Kidney (tissue), 14 donors: ENCODE measurements around the gene SAXO2. TPM values are rescaled to one million over a fixed set of nuclear protein-coding genes. Genes with fewer than 3 reads are reported as not detected.
"Not testable (repeated sequence)": the region's sequence is repeated elsewhere in the genome, so short reads cannot be mapped to it uniquely, and the experiment has no call there.

Experiments used
- DNase-seq, 5 donors: peaks; one replicate each; pipeline ENCODE4 v3.0.0-alpha.2; 2013 to 2020
- FAIRE-seq: peaks from 2 replicates; lab custom pipeline; 2012; peaks lifted over from hg19 to GRCh38; lab: Jason Lieb, UNC
- H3K27ac ChIP-seq, 2 donors: one replicate each; pipeline ENCODE4 v1.7.0; 2013; ENCODE audit warnings: low read depth in 2 of 2, low read length in 2 of 2, inconsistent platforms in 1 of 2
- H3K27me3 ChIP-seq: one replicate; pipeline ENCODE4 v1.7.1; 2013; ENCODE audit warnings: low read length, inconsistent platforms; ENCODE audit not compliant: control insufficient read depth, insufficient read depth
- H3K36me3 ChIP-seq, 3 donors: one replicate each; pipeline versions ENCODE4 v1.7.0 to v1.7.1; 2013; ENCODE audit warnings: low read length in 3 of 3, control low read depth in 1 of 3, inconsistent platforms in 1 of 3; ENCODE audit not compliant: insufficient read depth in 3 of 3, control insufficient read depth in 2 of 3
- H3K4me1 ChIP-seq, 3 donors: one replicate each; pipeline versions ENCODE4 v1.7.0 to v1.7.1; 2013; ENCODE audit warnings: low read length in 3 of 3, inconsistent platforms in 1 of 3, low read depth in 1 of 3; ENCODE audit not compliant: control insufficient read depth in 2 of 3, insufficient read depth in 2 of 3
- H3K4me3 ChIP-seq, 3 donors: one replicate each; pipeline versions ENCODE4 v1.7.0 to v1.8.1; 2013; ENCODE audit warnings: low read length in 3 of 3, control low read depth in 1 of 3, inconsistent platforms in 1 of 3
- H3K9ac ChIP-seq, 3 donors: one replicate each; pipeline versions ENCODE4 v1.7.0 to v1.7.1; 2013; ENCODE audit warnings: low read length in 3 of 3, control low read depth in 1 of 3, inconsistent platforms in 1 of 3
- H3K9me3 ChIP-seq, 3 donors: one replicate each; pipeline versions ENCODE4 v1.7.0 to v1.7.1; 2013; ENCODE audit warnings: low read length in 3 of 3, control low read depth in 1 of 3, inconsistent platforms in 1 of 3; ENCODE audit not compliant: control insufficient read depth in 2 of 3, insufficient read depth in 1 of 3
- intact Hi-C: fragments of 100-400 bp; cut with DNase I; formaldehyde crosslinking; loops from one replicate; pipeline ENCODE4 v1.11.1; 2022
- polyA plus RNA-seq: library from polyadenylated mRNA; stranded (reverse); fragments of 350-450 nt; fragmentation: Illumina TruSeq; extraction: RNeasy Lipid Tissue Mini Kit (QIAGEN cat#74804); gene quantifications from one replicate; pipeline ENCODE4 v1.2.3, GENCODE V29; 2014; ENCODE audit warnings: low read depth, low replicate concordance; ENCODE audit not compliant: insufficient read depth
- total RNA-seq: library from RNA; stranded (reverse); fragmentation: NEBNext Ultra II Directional; extraction: Animal tissue kit (Norgen Biotek cat#: 25700); gene quantifications from one replicate; pipeline ENCODE4 v1.2.1, GENCODE V29; 2021
- TF ChIP-seq, protein P1 (sequence below): IDR thresholded peaks from 3 replicates; pipeline ENCODE4 v1.5.1; 2012; ENCODE audit warnings: mild to moderate bottlenecking, moderate library complexity, borderline replicate concordance; ENCODE audit not compliant: insufficient read depth; ENCODE audit errors: extremely low read depth
- donor health status: control.
- donor health status: control.
- donor health status: control.
- donor health status: control.
- donor health status: control.
- donor health status: DM: yes; HTN: yes; CAD: no.
- donor health status: Normal renal cell carcinoma (clear cell type).

The SAXO2 gene
- total and polyA plus RNA-seq, 2 donors from 2014 or later, result 3.2 to 5.1 TPM

- Histone ChIP-seq H3K4me1 (no peaks in the 10 kb centered on the region), H3K9me3 (no peaks in the 10 kb centered on the region), H3K27ac (no peak overlapping the region), H3K4me3 (no peak overlapping the region), H3K27me3 (no peaks in the 10 kb centered on the region), H3K36me3 (no peaks in the 10 kb centered on the region), H3K9ac (no peak overlapping the region)
- intact Hi-C loops, result no loop called here
- TF ChIP-seq, protein P1, sequence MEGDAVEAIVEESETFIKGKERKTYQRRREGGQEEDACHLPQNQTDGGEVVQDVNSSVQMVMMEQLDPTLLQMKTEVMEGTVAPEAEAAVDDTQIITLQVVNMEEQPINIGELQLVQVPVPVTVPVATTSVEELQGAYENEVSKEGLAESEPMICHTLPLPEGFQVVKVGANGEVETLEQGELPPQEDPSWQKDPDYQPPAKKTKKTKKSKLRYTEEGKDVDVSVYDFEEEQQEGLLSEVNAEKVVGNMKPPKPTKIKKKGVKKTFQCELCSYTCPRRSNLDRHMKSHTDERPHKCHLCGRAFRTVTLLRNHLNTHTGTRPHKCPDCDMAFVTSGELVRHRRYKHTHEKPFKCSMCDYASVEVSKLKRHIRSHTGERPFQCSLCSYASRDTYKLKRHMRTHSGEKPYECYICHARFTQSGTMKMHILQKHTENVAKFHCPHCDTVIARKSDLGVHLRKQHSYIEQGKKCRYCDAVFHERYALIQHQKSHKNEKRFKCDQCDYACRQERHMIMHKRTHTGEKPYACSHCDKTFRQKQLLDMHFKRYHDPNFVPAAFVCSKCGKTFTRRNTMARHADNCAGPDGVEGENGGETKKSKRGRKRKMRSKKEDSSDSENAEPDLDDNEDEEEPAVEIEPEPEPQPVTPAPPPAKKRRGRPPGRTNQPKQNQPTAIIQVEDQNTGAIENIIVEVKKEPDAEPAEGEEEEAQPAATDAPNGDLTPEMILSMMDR, result no peak
- FAIRE-seq (no peak), DNase-seq (peak in 1 of 5 donors; percentile 8)
Observed at GRCh38 chr15:82298032-82298431, 35.4 kb downstream of the SAXO2 start.

DNA sequence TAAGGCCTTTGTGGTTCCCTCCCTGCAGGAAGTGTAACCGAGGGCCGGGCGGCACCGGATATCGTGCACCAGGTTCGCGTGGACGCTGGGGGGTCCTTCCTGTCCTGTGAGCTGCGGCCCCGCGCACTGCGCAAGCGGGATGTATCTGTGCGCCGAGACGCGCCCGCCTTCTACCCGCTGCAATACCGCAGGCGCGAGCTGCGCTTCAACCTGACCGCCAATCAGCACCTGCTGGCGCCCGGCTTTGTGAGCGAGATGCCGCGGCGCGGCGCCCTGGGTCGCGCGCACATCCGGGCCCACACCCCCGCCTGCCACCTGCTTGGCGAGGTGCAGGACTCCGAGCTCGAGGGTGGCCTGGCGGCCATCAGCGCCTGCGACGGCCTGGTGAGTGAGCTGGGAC lies 35.9 kb downstream of the SAXO2 start:
- intact Hi-C loops, result no loop called here
- H3K9ac ChIP-seq, result no peak overlapping the region
- H3K4me1 ChIP-seq, result no peaks in the 10 kb centered on the region
- DNase-seq (peak; percentile 49 to 75 (median 68)), FAIRE-seq (no peak)
- no peaks in the 10 kb centered on the region for H3K9me3 ChIP-seq
- H3K27me3 ChIP-seq, result no peaks in the 10 kb centered on the region
- H3K4me3 ChIP-seq, result no peak overlapping the region
- H3K36me3 ChIP-seq, result no peaks in the 10 kb centered on the region
- TF ChIP-seq, protein P1, result no peak
- H3K27ac ChIP-seq, result no peak overlapping the region

DNA sequence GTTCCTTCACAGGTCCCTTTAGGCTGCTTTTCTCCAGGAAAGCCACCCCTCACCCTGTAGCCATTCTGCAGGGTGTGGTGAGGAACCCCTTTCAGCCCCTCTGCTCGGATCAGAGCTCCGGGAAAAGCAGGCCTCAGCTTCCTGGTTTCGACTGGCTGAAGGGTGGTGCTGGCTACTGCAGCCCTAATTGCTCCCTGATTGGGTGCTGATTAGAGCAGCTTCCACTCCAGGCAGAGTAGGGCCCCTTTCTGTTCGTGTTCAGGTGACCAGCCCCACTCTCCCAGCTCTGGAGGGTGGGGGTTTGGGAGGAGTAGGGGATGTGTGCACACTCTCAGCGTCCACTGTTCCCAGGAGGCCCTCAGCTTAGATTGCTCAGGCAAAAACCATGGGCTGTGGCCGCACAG lies 36.9 kb downstream of the SAXO2 start:
- H3K4me3 ChIP-seq, H3K27ac ChIP-seq, H3K27me3 ChIP-seq, H3K9ac ChIP-seq, DNase-seq, intact Hi-C loops, H3K9me3 ChIP-seq, H3K36me3 ChIP-seq, H3K4me1 ChIP-seq, FAIRE-seq: not testable (repeated sequence)

GRCh38 chr15:82300326-82300725 lies 37.7 kb downstream of the SAXO2 start:
- H3K4me3 ChIP-seq, DNase-seq, H3K36me3 ChIP-seq, H3K27me3 ChIP-seq, H3K9ac ChIP-seq, FAIRE-seq, H3K4me1 ChIP-seq, intact Hi-C loops, H3K9me3 ChIP-seq, H3K27ac ChIP-seq: not testable (repeated sequence)
